H9 (cell line): ENCODE data around the gene SLC18B1. TPM values are rescaled to one million over a fixed set of nuclear protein-coding genes. Genes with fewer than 3 reads are reported as not detected.

Experiments used
- DNase-seq: peaks from one replicate; pipeline ENCODE4 v3.0.0-alpha.2; 2017
- H2AFZ ChIP-seq: one replicate; pipeline ENCODE4 v1.6.1; 2013; ENCODE audit warnings: mild to moderate bottlenecking, low read length, control low read depth, moderate library complexity
- H2AK5ac ChIP-seq: 2 replicates; pipeline ENCODE4 v1.6.1; 2013; ENCODE audit warnings: low read length, control low read depth, mixed read lengths; ENCODE audit not compliant: insufficient read length
- H2BK120ac ChIP-seq: one replicate; pipeline ENCODE4 v1.6.1; 2013; ENCODE audit warnings: low read depth, mild to moderate bottlenecking, low read length, control low read depth, inconsistent platforms; ENCODE audit not compliant: poor library complexity, severe bottlenecking
- H2BK12ac ChIP-seq: 2 replicates; pipeline ENCODE4 v1.6.1; 2013; ENCODE audit warnings: low read length, control low read depth, mixed read lengths, low read depth; ENCODE audit not compliant: insufficient read length
- H2BK15ac ChIP-seq: 2 replicates; pipeline ENCODE4 v1.6.1; 2013; ENCODE audit warnings: low read depth, low read length, control low read depth
- H2BK20ac ChIP-seq: one replicate; pipeline ENCODE4 v1.6.1; 2013; ENCODE audit warnings: low read depth, mild to moderate bottlenecking, low read length, control low read depth, inconsistent platforms; ENCODE audit not compliant: poor library complexity, severe bottlenecking
- H2BK5ac ChIP-seq: 2 replicates; pipeline ENCODE4 v1.6.1; 2013; ENCODE audit warnings: low read length, control low read depth, mixed read lengths; ENCODE audit not compliant: insufficient read length
- H3K14ac ChIP-seq: 2 replicates; pipeline ENCODE4 v1.6.1; 2013; ENCODE audit warnings: low read length, control low read depth; ENCODE audit not compliant: insufficient read depth
- H3K18ac ChIP-seq: 2 replicates; pipeline ENCODE4 v1.6.1; 2013; ENCODE audit warnings: low read depth, mild to moderate bottlenecking, mixed read lengths, low read length, control low read depth; ENCODE audit not compliant: insufficient read length
- H3K23ac ChIP-seq: 2 replicates; pipeline ENCODE4 v1.6.1; 2013; ENCODE audit warnings: low read length, control low read depth, mixed read lengths, low read depth; ENCODE audit not compliant: insufficient read length
- H3K23me2 ChIP-seq: 2 replicates; pipeline ENCODE4 v1.6.1; 2013; ENCODE audit warnings: low read depth, mild to moderate bottlenecking, mixed read lengths, low read length, control low read depth; ENCODE audit not compliant: insufficient read length, poor library complexity, severe bottlenecking
- H3K27ac ChIP-seq: 2 replicates; pipeline ENCODE4 v1.5.1; 2013; ENCODE audit warnings: low read length, control low read depth, mixed read lengths, low read depth; ENCODE audit not compliant: insufficient read length
- H3K27me3 ChIP-seq: 2 replicates; pipeline ENCODE4 v1.6.1; 2013; ENCODE audit warnings: low read length, control low read depth, inconsistent platforms; ENCODE audit not compliant: insufficient read depth
- H3K4ac ChIP-seq: 2 replicates; pipeline ENCODE4 v1.6.1; 2013; ENCODE audit warnings: low read depth, mild to moderate bottlenecking, control low read depth, inconsistent platforms, low read length, moderate library complexity
- H3K4me1 ChIP-seq: 2 replicates; pipeline ENCODE4 v1.6.1; 2013; ENCODE audit warnings: low read length, control low read depth, inconsistent platforms; ENCODE audit not compliant: insufficient read depth
- H3K4me2 ChIP-seq: 2 replicates; pipeline ENCODE4 v1.6.1; 2013; ENCODE audit warnings: low read length, control low read depth, mixed read lengths; ENCODE audit not compliant: insufficient read length, insufficient read depth
- H3K56ac ChIP-seq: 2 replicates; pipeline ENCODE4 v1.6.1; 2013; ENCODE audit warnings: low read depth, mild to moderate bottlenecking, mixed read lengths, low read length, control low read depth; ENCODE audit not compliant: insufficient read length
- H3K79me1 ChIP-seq: 2 replicates; pipeline ENCODE4 v1.6.1; 2013; ENCODE audit warnings: low read depth, mild to moderate bottlenecking, moderate library complexity, low read length, control low read depth, inconsistent platforms; ENCODE audit not compliant: insufficient read depth, poor library complexity, severe bottlenecking
- H3K79me2 ChIP-seq: 2 replicates; pipeline ENCODE4 v1.6.1; 2013; ENCODE audit warnings: low read length, control low read depth, inconsistent platforms; ENCODE audit not compliant: insufficient read depth
- H3K9ac ChIP-seq: 2 replicates; pipeline ENCODE4 v1.6.1; 2013; ENCODE audit warnings: low read length, control low read depth, mixed read lengths; ENCODE audit not compliant: insufficient read length; ENCODE audit errors: extremely low read depth
- H3K9me3 ChIP-seq: one replicate; pipeline ENCODE4 v1.6.1; 2013; ENCODE audit warnings: low read depth, low read length, inconsistent platforms; ENCODE audit not compliant: control insufficient read depth
- H3T11ph ChIP-seq: one replicate; pipeline ENCODE4 v1.6.1; 2013; ENCODE audit warnings: mild to moderate bottlenecking, low read length, control low read depth, inconsistent platforms
- H4K20me1 ChIP-seq: one replicate; pipeline ENCODE4 v1.6.1; 2013; ENCODE audit not compliant: control insufficient read depth, insufficient read length, insufficient read depth
- H4K5ac ChIP-seq: 2 replicates; pipeline ENCODE4 v1.6.1; 2013; ENCODE audit warnings: low read depth, mild to moderate bottlenecking, mixed read lengths, low read length, control low read depth; ENCODE audit not compliant: insufficient read length
- H4K8ac ChIP-seq: replicated peaks from 2 replicates; pipeline ENCODE4 v1.6.1; 2013; ENCODE audit warnings: low read length, control low read depth, mixed read lengths, low read depth; ENCODE audit not compliant: insufficient read length
- H4K91ac ChIP-seq: 2 replicates; pipeline ENCODE4 v1.6.1; 2013; ENCODE audit warnings: low read depth, mild to moderate bottlenecking, moderate library complexity, mixed read lengths, low read length, control low read depth; ENCODE audit not compliant: insufficient read length
- H3K27ac Mint-ChIP-seq, 3 experiments: 2 replicates in 2 of 3; 3 replicates in 1 of 3; pipeline ENCODE4 v1.8.0; 2020 to 2021; ENCODE audit warnings: mixed read lengths in 3 of 3, mild to moderate bottlenecking in 1 of 3, moderate library complexity in 1 of 3
- H3K27me3 Mint-ChIP-seq: 2 replicates; pipeline ENCODE4 v1.8.0; 2021; ENCODE audit warnings: low read depth, mild to moderate bottlenecking, moderate library complexity, mixed read lengths
- H3K36me3 Mint-ChIP-seq, 3 experiments: 2 replicates in 2 of 3; 3 replicates in 1 of 3; pipeline ENCODE4 v1.8.0; 2020 to 2021; ENCODE audit warnings: low read depth in 3 of 3, mixed read lengths in 3 of 3; ENCODE audit not compliant: insufficient read depth in 1 of 3
- H3K4me1 Mint-ChIP-seq, 2 experiments: 2 replicates each; pipeline ENCODE4 v1.8.0; 2020; ENCODE audit warnings: mixed read lengths in 2 of 2
- H3K4me3 Mint-ChIP-seq, 2 experiments: 2 replicates in 1 of 2; 3 replicates in 1 of 2; pipeline ENCODE4 v1.8.0; 2020 to 2021; ENCODE audit warnings: mild to moderate bottlenecking in 2 of 2, mixed read lengths in 2 of 2, moderate library complexity in 1 of 2
- H3K9me3 Mint-ChIP-seq, 2 experiments: 2 replicates in 1 of 2; 3 replicates in 1 of 2; pipeline ENCODE4 v1.8.0; 2020; ENCODE audit warnings: mild to moderate bottlenecking in 2 of 2, mixed read lengths in 2 of 2, moderate library complexity in 1 of 2
- CTCF ChIP-seq: fragments of 200-600 bp; sonication (generic); conservative IDR thresholded peaks from 3 replicates; pipeline ENCODE4 v1.8.0; 2021; ENCODE audit warnings: antibody characterized with exemption, mild to moderate bottlenecking
- WGBS: extraction: QIAGEN DNeasy Blood & Tissue Kit; methylation state at CpG from one replicate; pipeline ENCODE4 v1.1.7; 2013; ENCODE audit warnings: missing lambda C conversion rate, low lambda C conversion rate, mixed read lengths; ENCODE audit not compliant: insufficient read length; ENCODE audit errors: extremely low coverage; 5-methylcytosine and 5-hydroxymethylcytosine counted together
- total RNA-seq: library from RNA; stranded (reverse); gene quantifications from 2 replicates; pipeline ENCODE4 v1.2.1, GENCODE V29; 2021

SLC18B1 gene
- total RNA-seq, 1 experiment from 2014 or later, result 19.8 TPM

GRCh38 chr6:132734694-132735236 is 63.7 kb downstream of the SLC18B1 start:
- peak; percentile 50 for TF ChIP-seq CTCF
- Histone ChIP-seq H4K20me1 (no peaks in the 10 kb centered on the region), H2BK120ac (no peak overlapping the region), H4K5ac (no peak overlapping the region), H2BK20ac (no peak overlapping the region), H3K23me2 (no peaks in the 10 kb centered on the region), H4K91ac (no peak overlapping the region), H3K23ac (no peak overlapping the region), H3K4ac (no peak overlapping the region), H3K27me3 (no peaks in the 10 kb centered on the region), H3K79me1 (no peaks in the 10 kb centered on the region), H3K79me2 (no peaks in the 10 kb centered on the region), H4K8ac (no peak overlapping the region), H3K9me3 (no peaks in the 10 kb centered on the region), H3K56ac (no peak overlapping the region), H3T11ph (no peak overlapping the region), H2BK5ac (no peak overlapping the region), H3K9ac (no peak overlapping the region), H3K4me1 (no peaks in the 10 kb centered on the region), H3K4me2 (no peak overlapping the region), H3K14ac (no peak overlapping the region), H2AK5ac (no peak overlapping the region), H3K27ac (no peak overlapping the region), H3K18ac (no peak overlapping the region), H2BK12ac (no peak overlapping the region), H2AFZ (no peak overlapping the region), H2BK15ac (no peak overlapping the region)
- no peaks in the 10 kb centered on the region for H3K36me3 Mint-ChIP-seq
- WGBS, result no CpG with 5 or more reads among the region's 3 CpGs
- H3K27me3 Mint-ChIP-seq, result no peaks in the 10 kb centered on the region; the same call in 1 of the 2 replicates
- no peaks in the 10 kb centered on the region for H3K4me1 Mint-ChIP-seq
- no peaks in the 10 kb centered on the region for H3K9me3 Mint-ChIP-seq
- no peak overlapping the region for H3K27ac Mint-ChIP-seq
- H3K4me3 Mint-ChIP-seq, result no peak overlapping the region
- no peak for DNase-seq
